AG09319 (cell line): ENCODE data around the gene EMID1.

Experiments
- DNase-seq: peaks from one replicate; pipeline ENCODE4 v3.0.0-alpha.2; 2010; ENCODE audit warnings: low read depth; ENCODE audit errors: extremely low read depth
- CTCF ChIP-seq: IDR thresholded peaks from 2 replicates; pipeline ENCODE4 v1.5.1; 2011; ENCODE audit warnings: low read depth, mild to moderate bottlenecking, inconsistent platforms, low read length, moderate library complexity

EMID1 gene

DNA sequence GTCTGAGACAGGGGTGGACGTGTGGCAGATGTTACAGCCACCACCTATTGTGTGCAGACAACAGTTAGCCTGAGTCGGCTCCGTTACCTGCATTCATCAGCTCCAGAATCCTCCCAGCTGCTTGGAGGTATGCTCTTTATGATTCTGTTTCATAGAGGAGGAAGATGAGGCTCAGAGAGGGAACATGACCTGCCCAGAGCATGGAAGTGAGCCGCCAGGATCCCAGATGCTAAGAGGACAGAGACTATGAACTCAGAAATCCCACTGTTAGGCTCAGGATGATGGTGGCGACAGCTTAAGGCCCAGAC is 1.5 kb downstream of the EMID1 start:
- no peak for DNase-seq
- TF ChIP-seq CTCF, result no peak

- no peak for TF ChIP-seq CTCF
- DNase-seq, result no peak
Measured at GRCh38 chr22:29207562-29208501, 2.1 kb downstream of the EMID1 start.

GRCh38 chr22:29208502-29208862 is 2.8 kb downstream of the EMID1 start:
- no peak for TF ChIP-seq CTCF
- no peak for DNase-seq

- no peak for TF ChIP-seq CTCF
- no peak for DNase-seq
Measured at GRCh38 chr22:29208879-29209623, 3.4 kb downstream of the EMID1 start.

DNA sequence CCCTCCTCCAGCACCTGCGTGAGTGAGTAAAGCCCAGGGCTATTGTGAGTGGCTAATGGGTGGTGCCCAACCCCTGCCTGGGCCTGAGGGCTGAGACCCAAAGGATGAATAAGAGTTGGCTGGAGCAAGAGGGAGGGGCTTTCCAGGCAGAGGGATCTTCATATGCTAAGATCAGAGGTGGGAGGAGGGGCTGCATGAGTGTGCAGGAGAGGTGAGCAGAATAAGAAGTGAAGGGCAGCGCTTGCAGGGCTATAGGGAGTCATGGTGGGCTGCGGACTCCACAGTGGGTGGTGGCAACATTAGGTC is 3.9 kb downstream of the EMID1 start:
- DNase-seq, result no peak
- no peak for TF ChIP-seq CTCF

DNA sequence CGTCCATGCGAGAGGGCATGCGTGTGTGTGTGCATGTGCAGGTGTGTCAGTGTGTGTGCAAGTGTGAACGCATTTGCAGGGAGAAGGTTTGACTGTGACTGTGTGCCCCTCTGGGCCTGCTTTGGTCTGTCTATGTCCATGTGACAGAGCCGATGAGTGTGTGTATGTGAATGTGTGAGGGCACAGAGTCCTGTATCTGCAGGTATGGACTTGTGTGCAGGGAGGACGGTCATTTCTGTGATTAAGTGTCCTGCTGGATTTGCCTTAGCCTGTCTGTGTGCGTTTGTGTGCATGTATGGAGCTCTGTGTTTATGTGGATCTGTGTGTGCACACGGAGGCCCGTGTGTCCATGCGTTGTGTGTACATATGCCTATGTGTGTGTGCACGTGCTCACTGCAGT is 5.4 kb downstream of the EMID1 start:
- no peak for TF ChIP-seq CTCF
- DNase-seq, result no peak

- no peak for DNase-seq
- no peak for TF ChIP-seq CTCF
Measured at GRCh38 chr22:29211466-29211865, 5.8 kb downstream of the EMID1 start.
